Lung microvascular endothelial cell (primary cell): ENCODE results near the gene NEURL1. TPM values are rescaled to one million over a fixed set of nuclear protein-coding genes. Genes with fewer than 3 reads are reported as not detected.

ENCODE experiments used
- DNase-seq, 2 donors: peaks; one replicate each; pipeline versions ENCODE4 v3.0.0 to v3.0.0-alpha.2; 2010; ENCODE audit warnings: low read depth in 2 of 2
- total RNA-seq: library from RNA; depleted of rRNA; stranded (reverse); fragments of >200 nt; gene quantifications from 2 replicates; pipeline ENCODE4 v1.2.1, GENCODE V29; 2014

The NEURL1 gene
- total RNA-seq, 1 donor from 2014 or later, result not detected

GRCh38 chr10:103580430-103580829 is 86.9 kb downstream of the NEURL1 start:
- DNase-seq, result no peak

DNA sequence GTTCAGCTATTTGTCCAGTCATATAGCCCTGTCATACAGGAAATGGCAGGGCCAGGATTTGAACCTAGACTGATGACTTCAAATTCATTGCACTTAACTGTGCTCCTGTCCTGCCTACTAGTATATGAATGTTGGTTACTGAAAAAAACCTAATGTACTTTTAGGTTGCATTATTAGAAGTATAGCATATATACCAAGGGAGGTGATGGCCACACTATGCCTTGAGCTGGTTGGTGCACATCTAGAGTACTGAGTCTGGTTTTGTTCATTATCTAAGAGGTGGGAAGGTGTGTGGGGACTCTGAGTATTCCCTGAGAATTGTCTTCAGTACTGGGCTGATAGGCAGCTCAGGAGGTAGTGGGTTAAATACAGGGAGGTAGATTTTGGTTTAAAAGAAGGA is 88.0 kb downstream of the NEURL1 start:
- DNase-seq, result no peak

- DNase-seq, result no peak
These were observed 89.0 kb downstream of the NEURL1 start for GRCh38 chr10:103582331-103583123.

- no peak for DNase-seq
These were observed 90.3 kb downstream of the NEURL1 start for GRCh38 chr10:103583871-103584215.

GRCh38 chr10:103584216-103585010 is 90.9 kb downstream of the NEURL1 start:
- DNase-seq, result peak in 1 of 2 donors; percentile 58

DNA sequence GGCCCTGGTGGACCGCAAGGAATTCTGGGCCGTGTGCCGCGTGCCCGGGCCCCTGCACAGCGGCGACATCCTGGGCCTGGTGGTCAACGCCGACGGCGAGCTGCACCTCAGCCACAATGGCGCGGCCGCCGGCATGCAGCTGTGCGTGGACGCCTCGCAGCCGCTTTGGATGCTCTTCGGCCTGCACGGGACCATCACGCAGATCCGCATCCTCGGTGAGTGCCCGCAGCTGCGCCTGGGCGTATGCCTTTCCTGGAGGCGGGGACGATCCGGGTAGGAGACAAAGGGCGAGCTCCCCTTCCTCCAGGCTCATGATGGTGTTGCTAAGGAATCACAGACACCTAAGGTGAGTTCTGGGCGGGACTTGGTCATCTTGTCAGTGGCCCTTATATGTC is 91.5 kb downstream of the NEURL1 start:
- no peak for DNase-seq

GRCh38 chr10:103587073-103587472 is 93.6 kb downstream of the NEURL1 start:
- no peak for DNase-seq

GRCh38 chr10:103589074-103589630 is 95.6 kb downstream of the NEURL1 start:
- no peak for DNase-seq

GRCh38 chr10:103590060-103590459 is 96.6 kb downstream of the NEURL1 start:
- DNase-seq, result no peak

DNA sequence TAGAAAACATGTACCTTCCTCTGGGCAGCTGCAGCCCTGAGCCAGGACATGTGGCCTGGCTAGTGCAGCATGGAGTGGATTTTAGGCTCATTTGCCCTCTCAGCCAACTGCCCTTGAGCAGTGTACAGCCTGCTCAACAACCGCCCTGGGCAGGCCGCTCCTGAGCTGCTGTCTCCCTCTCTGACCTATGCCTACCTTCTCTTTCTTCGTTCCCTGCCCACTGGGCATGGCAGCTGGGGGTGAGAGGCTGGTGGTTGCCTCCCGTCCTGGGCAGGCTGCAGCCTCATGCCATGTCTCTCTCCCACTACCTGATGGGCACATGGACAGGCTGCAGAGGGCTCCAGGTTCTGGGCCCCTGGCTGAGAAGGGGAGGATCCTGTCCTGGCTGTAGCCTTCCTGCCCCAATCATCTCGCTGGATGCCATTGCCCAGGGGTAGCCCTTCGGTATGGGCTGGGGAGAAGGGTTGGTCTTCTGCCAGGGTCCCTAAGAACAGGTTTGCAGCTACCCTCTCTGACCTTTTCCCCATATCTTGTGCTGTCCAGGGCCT is 97.3 kb downstream of the NEURL1 start:
- DNase-seq, result no peak

DNA sequence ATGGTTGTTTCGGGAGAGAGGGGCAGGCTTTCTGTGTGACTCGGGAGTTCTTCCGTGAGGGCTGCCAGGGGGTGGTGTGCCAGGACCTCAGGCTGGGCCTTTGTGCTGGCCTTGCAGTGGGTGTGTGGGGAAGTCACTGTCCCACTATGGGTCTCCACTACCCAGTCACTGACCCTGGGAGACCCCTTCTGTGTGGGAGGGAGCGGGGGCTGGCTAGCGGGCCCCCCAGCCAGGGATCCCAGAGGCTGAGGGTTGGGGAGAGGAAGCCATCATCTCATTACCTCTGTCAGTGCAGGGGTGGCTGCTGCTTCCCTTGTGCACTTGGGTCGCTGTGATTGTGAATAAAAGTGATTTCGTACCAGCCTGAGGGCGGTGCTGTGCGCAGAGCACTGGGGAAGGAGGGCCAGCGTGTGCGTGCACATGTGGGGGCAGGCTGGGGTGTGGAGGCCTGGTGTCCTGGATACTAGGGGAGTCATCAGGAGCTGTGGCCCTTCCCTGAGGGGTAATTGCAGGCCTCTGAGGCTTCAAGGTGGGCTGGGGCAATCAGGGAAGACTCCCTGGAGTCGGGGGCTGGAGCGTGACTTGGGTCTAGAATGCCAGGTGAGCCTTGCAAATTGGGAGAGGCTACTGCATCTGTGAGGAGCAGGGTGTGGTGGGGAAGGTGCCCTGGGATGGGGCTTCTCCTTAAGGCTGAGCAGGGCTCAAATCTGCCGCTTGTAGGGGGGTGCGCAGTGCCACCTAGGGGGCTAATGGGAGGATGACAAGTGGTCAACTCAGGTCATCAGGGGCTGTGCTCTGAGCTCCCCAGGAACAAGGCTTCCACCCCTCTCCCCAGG is 98.9 kb downstream of the NEURL1 start:
- peak; percentile 37 to 54 for DNase-seq

- no peak for DNase-seq
These were observed 99.6 kb downstream of the NEURL1 start for GRCh38 chr10:103593022-103593570.

DNA sequence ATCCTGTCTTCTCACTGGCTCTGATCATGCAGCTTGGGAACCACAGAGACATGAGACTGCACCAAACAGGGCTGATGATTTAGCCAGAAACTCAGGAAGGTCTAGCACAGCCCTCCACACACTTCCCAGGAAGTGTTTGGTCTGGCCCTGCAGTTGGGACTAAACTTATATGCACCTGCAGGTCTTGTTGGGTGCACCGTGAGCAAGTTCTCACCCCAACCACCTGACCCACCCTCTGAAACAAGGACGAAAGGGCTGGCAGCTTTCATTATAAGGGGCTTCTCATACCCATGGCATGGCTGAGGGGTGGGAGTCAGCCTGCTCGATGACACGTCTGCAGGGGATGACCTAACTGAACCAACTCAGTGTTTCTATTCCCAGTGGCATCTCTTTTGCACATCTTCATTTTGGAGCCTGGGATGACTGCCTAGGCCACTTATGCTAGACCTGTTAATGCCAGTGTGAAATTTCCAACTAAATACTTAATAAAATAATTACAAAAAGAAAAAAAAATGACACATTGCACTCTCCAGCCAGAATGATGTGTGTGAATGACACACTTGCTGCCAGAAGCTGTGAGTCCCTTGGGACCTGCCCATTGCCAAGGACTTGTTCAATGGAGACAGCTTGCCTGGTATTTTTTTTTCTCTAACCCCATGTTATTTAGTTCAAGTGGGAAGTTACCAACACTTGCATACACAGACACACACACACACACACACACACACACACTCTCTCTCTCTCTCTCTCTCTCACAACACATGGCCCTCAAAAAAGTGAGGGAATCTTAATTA is 102.6 kb downstream of the NEURL1 start:
- no peak for DNase-seq

DNA sequence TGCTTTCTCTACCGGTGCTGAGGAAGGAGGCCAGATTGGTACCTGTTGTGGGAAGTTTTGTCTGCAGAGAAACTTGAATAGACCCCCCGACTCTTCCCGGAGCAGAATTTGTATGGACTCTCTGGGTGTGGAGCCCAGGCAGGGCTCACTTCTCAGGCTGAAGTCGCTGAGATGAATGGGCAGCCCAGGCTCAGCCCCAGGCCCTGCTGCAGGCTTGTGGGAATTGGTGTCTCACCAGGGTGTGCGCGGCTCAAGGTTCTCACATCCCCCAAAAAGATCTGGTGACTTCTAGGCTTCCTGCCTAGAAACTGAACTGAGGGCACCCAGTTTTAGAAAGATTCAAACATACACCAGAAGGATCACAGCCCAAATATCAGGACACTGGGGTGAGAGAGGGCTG is 103.5 kb downstream of the NEURL1 start:
- DNase-seq, result no peak

GRCh38 chr10:103598654-103599115 is 105.2 kb downstream of the NEURL1 start:
- DNase-seq, result peak; percentile 71 to 79

GRCh38 chr10:103599211-103599610 is 105.7 kb downstream of the NEURL1 start:
- DNase-seq, result no peak

- DNase-seq, result no peak
These were observed 106.4 kb downstream of the NEURL1 start for GRCh38 chr10:103599907-103600306.

DNA sequence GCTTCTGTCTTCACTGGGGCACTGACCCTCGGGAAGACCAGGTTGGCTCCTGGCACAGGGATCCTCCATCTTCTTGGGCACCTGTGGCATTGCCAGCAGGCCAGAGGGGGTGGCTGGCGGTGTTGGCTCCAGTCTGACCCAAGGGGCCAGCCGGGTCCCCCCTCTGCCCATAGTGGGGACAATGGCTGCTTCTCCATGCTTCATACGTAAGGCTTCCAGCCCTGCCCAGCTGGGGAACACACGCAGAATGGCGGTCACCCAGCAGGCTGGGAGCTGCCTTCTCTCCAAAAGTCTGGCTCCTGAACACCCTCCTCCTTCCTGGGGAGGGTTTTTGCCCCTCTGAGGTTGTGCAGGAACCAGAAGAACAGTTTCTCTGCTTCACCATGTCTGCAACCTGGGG is 106.8 kb downstream of the NEURL1 start:
- no peak for DNase-seq

GRCh38 chr10:103600956-103601569 is 107.6 kb downstream of the NEURL1 start:
- DNase-seq, result no peak
